Stimulated activated CD4-positive, alpha-beta T cell treated with anti-CD3 and anti-CD28 coated beads, Interleukin-12 subunit alpha, Interleukin-12 subunit beta, amount 100 ng/mL, for 24 hours (primary cell): Measurements from ENCODE around the gene FHL1.
A peak's percentile ranks its signal among the peaks of the same experiment; 100 is the strongest.
"Not testable (repeated sequence)": the region's sequence is repeated elsewhere in the genome, so short reads cannot be mapped to it uniquely, and the experiment has no call there.

Experiments
- DNase-seq, 2 experiments: peaks; one replicate each; pipeline ENCODE4 v3.0.0-alpha.2; 2020; ENCODE audit warnings: low read depth in 2 of 2

The FHL1 gene

DNA sequence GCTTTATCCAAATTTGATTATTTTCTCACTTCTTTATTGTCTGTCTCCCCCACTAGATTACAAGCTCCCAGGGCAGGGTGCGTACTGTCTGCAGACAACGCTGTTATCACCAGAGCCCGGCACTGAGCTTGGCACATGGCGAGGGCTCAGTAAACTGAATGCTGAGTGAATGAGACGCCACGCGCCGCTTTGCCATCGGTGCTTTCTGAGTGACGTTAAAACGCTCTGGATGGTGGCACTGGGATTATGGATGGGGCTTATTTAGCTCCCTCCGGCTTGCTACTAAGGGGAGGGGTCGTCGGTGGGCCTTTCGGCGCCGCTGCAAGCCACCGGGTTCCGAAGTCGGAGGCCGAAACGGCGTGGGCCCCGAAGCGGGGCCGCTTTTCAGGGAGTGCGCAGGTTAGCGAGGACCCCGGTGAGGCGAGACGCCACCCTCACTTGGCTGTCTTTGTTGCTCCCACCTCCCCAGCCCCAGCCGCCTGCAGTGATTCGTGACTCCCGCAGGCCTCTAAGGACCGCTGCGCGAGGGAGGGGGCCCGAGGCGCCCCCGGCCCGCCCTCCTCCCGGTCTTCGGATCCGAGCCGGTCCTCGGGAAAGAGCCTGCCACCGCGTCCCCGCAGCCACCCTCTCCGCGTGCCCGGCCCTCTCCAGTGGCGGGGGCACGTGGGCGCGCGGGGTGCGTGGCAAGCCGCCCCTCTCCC lies 569 bp upstream of the FHL1 start:
- peak in 1 of 2 experiments; percentile 1 for DNase-seq

DNA sequence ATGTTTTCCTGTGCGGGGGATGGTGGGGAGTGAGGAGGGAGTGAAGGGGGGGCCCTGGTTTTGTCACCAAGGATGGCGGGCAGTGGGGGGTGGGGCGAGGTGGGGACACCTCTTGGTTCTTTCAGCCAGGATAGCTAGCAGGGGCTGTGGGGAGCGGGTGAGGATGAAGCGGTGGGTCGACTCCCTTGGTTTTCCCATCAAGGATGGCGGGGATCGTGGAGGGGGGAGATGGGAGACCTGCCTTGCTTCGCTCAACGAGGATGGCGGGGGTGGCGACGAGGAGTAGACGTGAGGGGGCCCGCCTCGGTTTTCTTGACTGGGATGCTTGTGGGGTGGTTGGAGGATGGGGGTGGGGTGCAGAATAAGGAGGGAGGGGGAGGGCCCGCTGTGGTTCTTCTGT lies 643 bp downstream of the FHL1 start:
- DNase-seq, result no peak

DNA sequence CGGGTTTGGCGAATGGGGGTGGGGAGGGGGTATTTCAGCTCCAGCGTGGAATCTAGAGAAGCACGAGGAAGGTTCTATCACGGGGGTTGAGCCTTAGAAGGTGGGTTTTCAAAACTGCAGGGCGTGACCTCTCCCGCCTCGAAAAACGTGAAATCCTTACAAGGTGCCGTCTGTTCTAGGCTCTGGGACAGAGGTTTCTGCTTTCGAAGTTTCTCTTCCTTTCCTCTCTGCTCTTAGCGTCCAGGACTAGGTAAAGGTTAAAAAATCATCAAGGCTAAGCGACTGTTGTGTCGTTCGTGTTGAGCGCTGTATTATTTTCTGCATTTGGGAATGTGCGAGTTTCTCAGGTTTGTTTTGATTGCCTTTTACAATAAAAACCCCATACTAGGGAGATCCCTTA lies 1.1 kb downstream of the FHL1 start:
- no peak for DNase-seq

DNA sequence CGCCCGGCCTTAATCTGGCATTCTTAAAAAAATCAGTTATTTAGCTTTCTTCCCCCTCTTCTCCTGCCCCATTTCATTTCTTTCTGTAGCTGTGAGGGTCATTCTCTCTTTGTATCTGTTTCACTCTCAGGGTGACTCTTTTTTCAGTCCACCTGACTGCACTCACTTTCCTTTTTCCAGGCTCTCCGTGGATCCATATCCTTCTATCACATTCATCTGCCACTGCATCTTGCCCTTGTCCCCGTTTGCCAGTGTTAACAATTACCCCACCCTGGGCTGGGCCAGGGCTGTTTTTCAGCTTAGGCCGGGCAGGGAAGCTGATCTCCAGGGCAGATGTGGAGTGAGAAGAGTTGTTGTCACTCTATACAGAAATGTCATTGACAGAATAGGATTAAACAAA lies 7.7 kb downstream of the FHL1 start:
- no peak for DNase-seq

DNA sequence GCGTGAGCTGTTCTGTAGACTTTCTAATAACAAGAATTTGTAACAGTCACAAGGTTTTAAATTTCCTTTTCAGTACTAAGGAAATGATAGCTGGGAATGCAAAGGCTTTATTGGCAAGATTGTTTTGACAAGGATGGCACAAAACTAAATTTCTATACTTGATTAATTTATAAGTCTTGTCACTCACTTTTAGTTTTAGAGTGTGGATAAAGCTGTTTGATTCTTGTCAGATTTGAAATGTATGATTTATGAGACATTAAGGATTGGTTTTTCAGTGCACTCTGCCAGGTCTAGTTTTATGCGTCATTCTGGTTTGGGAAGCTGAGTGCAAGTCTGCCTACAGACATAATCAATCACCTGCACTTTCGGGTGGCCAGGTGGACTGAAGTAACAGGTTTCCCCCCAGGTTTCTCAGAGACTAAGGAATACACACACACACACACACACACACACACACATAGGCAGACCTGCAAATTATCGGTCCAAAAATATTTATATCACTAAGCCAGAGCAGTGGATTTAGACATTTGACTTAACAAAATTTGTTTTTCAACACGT lies 9.3 kb downstream of the FHL1 start:
- DNase-seq, result no peak

DNA sequence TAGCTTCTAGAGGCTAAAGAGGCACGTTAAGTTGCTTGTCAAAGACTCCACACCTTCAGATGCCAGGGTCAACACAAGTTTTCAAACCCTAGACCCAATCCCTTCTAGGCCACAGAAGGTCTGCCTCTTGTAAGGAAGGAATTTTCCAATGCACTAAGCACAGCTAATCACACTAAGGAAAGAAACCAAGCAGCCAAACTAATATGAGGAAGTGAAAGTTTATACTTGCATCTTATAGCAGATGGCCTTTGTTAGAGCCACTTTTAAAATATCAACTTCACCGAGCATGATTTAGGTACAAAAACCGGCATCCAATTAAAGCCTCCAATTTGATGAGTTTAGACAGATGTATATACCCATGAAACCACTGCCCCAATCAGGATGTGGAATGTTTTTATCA lies 9.9 kb downstream of the FHL1 start:
- no peak for DNase-seq

DNA sequence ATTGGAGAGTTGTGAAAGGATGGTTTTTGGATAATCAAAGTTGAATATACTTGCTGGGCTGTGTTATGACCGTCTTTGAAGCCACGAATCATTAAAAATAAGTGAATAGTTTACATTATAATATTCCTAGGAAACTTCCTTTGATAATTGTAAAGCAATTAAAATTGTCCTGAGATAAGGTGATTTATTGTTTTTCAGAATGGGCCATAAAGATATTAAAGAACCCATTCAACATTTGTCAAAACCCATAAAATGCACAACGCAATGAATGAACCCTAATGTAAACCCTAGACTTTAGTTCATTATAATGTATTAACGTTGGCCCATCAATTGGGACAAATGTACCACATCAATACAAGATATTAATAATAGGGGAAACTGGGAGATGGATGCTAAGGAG lies 11.4 kb downstream of the FHL1 start:
- DNase-seq, result no peak

DNA sequence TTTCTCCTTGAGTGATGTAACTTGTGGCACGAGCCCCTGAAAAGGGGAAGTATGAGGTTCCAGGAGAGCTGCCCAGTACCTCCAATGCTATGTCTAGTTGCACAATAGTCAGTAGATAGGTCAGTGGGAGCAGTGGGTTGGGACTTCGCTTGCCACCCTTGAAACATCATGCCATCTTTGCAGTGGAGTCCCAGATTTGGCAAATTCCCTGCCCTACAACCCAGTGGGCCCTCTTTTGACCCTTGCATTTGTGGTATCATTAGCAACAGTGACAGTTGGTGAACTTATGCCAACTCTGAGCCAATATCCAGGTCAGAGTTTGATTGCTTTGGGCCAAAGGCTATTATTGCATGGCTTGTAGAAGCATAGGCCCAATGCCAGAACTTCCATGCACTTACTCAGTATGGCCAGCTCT lies 12.3 kb downstream of the FHL1 start:
- DNase-seq, result no peak

DNA sequence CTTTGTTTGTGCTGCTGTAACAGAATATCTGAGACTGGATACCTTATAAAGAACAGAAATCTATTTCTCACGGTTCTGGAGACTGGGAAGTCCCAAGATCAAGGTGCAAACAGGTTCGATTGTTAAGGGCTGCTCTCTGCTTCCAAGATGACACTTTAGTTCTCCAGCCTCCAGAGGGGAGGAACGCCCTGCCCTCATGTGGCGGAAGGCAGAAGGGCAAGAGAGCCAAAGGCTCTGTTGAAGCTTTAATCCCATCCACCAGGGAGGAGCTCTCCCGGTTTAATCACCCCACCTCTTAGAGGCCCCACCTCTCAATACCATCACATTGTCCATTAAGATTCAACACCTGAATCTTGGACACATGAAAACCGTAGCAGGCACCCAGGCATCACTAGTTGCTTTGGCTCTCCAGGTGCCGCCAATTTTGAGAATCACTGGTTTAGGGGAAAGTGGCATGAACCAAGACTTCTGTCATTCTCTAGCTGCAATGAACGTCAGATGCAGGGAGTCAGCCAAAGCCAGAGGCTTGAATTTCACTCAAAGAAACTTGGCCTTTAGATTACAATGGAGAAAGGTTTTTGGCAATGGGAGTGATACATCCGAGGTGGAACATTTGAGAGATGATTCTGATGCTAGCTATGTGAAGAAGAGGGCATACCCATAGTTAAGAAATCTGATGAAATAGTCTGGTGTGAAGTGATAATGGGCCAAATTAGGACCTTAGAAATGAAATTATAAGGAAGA lies 15.7 kb downstream of the FHL1 start:
- DNase-seq, result peak; percentile 11 to 26

DNA sequence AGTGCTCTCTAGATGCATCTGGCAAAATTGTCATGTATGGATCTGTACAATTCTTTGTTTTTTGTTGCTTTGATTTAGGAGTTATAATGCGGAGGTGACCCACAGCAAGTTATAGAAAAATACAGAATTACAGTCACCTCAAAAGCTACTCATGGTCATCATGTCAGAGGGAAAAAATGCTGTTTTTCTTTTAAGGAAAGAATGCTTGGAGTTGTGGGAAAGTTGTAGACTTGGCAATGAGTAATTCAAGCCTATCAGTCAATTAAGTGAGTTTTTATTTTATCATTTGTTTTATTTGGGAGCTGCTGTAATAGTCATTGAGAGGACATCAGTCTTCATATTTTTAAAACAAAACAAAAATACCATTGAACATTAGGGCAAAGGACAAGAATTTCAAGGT lies 16.4 kb downstream of the FHL1 start:
- no peak for DNase-seq

DNA sequence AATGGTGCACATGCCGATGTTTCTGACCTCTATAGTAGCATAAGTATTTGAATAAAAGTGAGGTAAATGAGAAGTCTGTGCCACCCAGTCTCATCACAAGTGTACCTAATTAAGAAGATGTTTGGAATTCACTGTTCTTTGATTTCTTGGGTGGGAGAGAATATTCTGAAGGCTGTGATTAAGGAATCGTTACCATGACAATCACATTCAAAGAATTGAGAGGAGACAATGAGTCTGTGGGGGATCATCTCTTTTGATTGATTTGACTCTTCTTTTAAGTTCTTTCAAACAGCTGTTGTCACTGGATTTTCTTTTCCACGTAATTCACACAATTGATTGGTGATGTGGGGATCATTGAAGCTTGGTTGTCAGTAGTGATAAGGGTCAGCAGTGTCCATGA lies 18.1 kb downstream of the FHL1 start:
- DNase-seq, result no peak

DNA sequence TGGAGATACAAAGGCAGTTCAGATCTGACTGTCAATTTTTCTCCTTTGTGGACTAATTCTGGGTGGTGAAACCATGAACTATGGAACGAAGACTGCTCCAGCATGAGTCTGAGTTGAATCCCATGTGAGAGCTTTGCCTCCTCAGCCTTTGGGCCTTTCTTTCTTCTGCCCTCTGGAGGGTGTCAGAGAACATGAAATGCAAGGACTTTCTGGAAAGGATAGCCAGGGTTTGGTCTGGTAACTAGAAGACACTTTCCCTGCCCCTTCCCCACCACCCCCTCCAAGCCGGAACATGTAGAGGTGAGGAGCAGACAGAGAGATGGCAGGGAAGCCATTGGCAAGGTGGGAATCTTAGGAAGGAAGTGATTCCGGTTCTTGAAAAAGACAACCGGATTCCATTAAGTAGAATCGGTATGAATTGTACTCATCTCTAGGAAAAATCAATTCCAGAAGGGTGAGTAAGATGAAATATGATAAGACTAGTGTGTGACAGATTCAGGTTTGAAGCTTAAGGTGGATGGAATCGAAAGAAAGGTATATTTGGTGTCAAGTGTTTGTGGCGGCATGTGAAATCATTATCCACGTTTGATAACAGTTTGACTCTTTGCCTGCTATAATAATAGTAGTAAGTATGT lies 19.0 kb downstream of the FHL1 start:
- DNase-seq, result no peak

DNA sequence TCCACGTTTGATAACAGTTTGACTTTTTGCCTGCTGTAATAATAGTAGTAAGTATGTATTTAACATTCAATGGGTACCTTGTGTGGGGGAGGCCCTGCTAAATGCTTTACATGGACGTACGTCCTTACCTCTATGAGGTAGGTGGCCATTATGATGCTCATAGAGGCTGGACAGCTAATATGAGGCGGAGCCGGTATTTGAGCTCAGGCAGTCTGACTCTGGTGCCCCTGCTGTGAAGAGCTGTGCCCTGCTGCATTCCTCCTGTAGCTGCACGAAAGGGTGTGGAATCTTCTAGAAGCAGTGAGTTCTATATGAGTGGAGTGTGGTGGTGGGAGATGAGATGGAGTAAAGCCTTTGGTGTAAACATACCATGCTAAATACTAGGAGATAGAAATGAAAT lies 20.7 kb downstream of the FHL1 start:
- DNase-seq, result not testable (repeated sequence)

DNA sequence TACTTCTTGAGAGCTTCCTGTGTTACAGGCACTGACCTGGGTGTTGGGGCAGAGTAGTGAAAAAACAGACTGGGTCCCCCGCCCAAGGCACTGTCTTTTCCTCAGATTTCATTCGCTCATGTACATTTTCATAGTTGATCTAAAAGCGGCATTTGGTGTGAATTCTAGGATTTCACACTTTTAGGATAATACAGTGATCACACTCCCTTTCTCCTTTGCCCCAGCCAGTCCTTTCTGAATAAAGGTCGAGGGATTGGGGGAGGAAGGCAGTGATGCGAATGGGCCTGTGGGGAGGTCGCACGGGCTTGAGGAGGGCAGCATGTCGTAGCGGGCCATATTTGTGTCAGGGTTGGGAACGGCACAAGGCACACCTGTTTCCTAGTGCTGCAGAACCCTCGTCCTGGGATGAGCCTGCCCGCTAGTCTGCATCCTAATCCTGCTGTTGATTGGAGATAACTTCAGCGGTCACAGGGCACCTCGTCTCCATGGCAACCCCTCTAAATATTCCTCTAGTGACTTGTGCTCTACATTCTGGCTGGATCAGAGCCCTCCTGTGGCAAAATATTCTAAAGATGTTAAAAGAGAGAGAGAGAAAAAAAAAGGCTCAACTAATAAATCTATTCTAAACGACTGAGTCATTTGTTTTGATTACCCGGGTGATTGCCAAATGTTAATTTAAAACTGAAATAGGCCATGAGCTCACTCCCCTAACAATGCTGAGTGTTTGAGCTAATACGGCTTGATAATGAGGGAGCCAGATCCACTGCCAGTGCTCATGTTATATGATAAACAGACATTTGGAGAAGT lies 21.8 kb downstream of the FHL1 start:
- no peak for DNase-seq

DNA sequence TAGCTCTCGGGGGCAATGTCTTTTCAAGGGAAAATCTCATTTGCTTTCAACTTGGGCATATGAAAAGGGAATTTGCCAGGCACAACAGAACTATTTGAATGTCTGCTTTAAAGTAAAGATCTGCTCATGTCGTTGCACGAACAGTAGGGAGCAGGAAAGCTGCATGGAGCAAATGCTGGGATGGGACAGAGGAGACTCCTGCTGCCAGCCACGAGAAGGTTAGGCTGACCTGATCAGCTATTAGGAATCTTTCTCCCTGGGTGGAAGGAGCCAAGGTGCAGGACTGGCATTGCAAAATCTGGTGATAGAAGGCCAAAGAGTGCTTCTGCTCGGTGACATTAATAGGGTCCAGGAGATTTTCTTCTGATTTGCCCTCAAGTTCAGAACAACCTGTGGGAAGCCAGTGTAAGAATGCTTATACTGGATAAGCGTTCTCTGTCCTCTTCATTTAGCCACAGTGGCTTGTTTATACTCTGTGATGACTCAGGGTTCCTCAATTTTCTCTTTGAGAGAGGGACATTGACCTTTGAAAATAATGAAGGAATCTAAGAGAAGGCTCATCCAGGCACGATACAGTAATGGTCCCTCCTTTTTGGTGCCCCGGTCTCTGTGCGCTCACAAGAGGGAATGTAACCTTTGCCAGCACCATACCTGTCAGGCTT lies 22.9 kb downstream of the FHL1 start:
- DNase-seq, result no peak

DNA sequence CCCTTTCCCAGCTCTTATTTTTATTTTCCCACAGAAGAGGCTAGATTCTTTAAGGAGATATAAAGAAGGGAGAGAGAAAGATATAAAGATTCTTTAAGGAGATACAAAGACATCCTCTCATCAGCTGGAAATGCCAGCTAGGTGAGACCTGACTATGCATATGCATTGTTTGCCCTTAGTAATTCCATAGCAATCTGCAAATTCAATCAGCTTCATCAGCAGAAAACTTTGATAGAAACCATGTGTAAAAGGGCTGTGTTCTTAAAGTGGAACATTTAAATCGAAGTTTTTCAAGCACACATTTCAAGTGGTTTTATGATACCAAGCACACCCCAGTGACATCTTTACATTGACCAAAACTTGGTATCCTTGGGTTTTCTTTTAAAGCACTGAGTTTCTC lies 24.1 kb downstream of the FHL1 start:
- no peak for DNase-seq

DNA sequence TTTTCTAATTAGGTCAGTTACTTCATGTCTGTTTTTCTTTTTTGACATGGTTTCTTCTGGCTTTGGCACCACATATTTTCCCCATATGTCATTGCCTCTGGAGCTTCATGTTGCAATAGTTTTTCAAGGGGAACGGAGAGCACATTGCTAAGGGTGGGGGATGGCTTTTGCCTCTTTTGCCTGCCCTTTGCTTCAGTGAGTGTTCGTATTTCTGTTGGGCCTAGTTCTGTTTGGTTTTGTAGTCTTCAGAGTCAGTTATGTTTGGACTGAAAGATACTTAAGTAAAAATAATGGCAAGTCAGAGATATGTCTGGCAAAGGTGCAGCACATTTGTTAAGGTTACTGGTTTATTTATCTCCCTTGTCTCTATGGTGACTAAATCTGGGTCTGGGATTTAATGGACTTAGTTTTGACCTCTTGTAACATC lies 29.1 kb downstream of the FHL1 start:
- DNase-seq, result no peak

DNA sequence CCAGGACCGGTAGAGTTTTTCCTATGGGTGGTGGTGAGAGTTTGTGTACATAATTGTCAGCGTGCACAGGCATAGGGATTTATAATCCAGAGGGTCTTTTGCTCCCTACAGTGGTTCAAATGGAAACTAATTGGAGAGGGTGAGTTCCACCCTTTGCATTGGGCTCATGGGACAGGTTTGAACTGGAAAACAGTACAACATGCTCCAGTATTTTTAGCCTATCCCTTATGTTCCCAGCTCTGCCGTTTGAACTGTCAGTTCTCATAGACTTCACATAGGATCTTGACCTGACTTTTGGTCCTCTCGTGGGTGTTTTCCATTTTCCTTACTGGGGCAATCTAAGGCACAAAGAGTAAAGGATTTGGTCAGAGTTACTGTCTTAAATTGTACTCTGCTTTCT lies 31.8 kb downstream of the FHL1 start:
- DNase-seq, result no peak

DNA sequence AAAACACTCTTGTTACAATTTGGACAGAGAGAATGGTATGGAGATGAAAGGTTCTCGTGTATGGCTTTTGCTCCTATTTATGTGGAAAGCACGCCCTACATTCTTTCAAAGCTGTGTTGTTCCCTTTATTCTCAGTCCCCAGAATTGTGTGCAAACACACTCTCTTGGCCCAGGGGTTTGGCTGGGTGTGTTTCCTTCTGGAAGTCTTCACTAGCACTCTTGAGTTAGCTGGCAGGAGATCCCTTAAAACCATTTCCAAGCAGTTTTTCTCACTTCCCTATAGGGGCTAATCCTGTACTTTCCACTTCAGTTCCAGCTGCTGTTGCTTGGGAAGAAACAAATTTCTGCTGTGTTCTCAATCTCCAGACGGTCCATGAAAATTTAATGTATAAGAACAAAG lies 35.1 kb downstream of the FHL1 start:
- no peak for DNase-seq

DNA sequence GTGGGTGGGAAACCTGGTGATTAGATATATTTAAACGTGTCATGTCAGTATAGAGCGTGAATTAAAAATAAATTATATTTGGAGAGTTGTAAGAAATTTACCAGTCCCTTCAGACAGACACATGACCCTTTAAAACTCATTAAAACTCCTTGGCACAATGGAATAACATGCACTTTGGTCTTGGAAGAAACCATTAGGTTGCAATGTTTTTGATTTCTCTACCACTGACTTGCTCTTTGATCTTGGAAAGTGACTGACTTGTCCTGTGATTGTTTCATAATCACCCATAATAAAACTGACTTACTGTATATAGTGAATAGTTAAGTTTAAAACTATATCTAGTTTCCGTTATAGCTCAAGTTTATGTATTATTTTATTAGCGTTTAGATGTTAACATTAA lies 35.8 kb downstream of the FHL1 start:
- no peak for DNase-seq

DNA sequence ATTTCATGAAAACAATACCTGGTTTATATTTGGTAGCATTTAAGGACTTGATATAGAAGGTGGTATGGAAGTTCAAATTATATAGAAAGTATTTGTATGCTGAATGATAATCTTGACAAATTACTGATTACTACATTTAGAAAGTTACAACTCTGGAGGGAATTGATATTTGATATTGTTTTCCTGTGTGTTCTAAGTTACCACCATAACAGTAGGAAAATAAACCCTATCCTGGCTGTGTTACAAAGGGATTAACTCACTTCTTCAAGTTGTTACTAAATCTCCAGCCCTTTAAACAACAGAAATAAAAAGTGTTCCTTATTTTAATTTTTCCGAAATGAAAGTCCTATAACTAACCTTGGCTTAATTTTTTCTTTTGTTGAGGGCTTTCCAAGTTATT lies 36.6 kb downstream of the FHL1 start:
- no peak for DNase-seq
